ENCODE measurements around the gene CECR2. TPM values are rescaled to one million over a fixed set of nuclear protein-coding genes. Genes with fewer than 3 reads are reported as not detected.

Gene CECR2
- total RNA-seq, 1 donor from 2014 or later = 6.2 TPM

- no peak for DNase-seq (ENCODE audit: low read depth)
- Histone ChIP-seq H3K4me3 (ENCODE audit: low read depth, low read length) (no peak overlapping the region), H3K27me3 (ENCODE audit: control insufficient read depth, insufficient read depth, low read length) (peaks cover 3% of the 10 kb centered on the region), H3K36me3 (ENCODE audit: control insufficient read depth, insufficient read depth, low read length) (no peaks in the 10 kb centered on the region)
- TF ChIP-seq CTCF (IDR thresholded peaks at IDR 0.05; ENCODE audit: insufficient read depth, low read length, poor library complexity, severe bottlenecking) = no peak
Observed at GRCh38 chr22:17334059-17334458, 35.2 kb upstream of the CECR2 start.

GRCh38 chr22:17334983-17335382 is 34.3 kb upstream of the CECR2 start:
- peaks cover 3% of the 10 kb centered on the region for H3K27me3 ChIP-seq (ENCODE audit: control insufficient read depth, insufficient read depth, low read length)
- H3K36me3 ChIP-seq (ENCODE audit: control insufficient read depth, insufficient read depth, low read length) = no peaks in the 10 kb centered on the region
- DNase-seq (ENCODE audit: low read depth) = no peak
- TF ChIP-seq CTCF (IDR thresholded peaks at IDR 0.05; ENCODE audit: insufficient read depth, low read length, poor library complexity, severe bottlenecking) = no peak
- no peak overlapping the region for H3K4me3 ChIP-seq (ENCODE audit: low read depth, low read length)

GRCh38 chr22:17336061-17336460 is 33.2 kb upstream of the CECR2 start:
- no peak for DNase-seq (ENCODE audit: low read depth)
- Histone ChIP-seq H3K4me3 (ENCODE audit: low read depth, low read length) (no peak overlapping the region), H3K27me3 (ENCODE audit: control insufficient read depth, insufficient read depth, low read length) (peaks cover 3% of the 10 kb centered on the region), H3K36me3 (ENCODE audit: control insufficient read depth, insufficient read depth, low read length) (no peaks in the 10 kb centered on the region)
- no peak for TF ChIP-seq CTCF (IDR thresholded peaks at IDR 0.05; ENCODE audit: insufficient read depth, low read length, poor library complexity, severe bottlenecking)

- no peak for DNase-seq (ENCODE audit: low read depth)
- no peak for TF ChIP-seq CTCF (IDR thresholded peaks at IDR 0.05; ENCODE audit: insufficient read depth, low read length, poor library complexity, severe bottlenecking)
- H3K36me3 ChIP-seq (ENCODE audit: control insufficient read depth, insufficient read depth, low read length) = no peaks in the 10 kb centered on the region
- H3K27me3 ChIP-seq (ENCODE audit: control insufficient read depth, insufficient read depth, low read length) = peaks cover 3% of the 10 kb centered on the region
- no peak overlapping the region for H3K4me3 ChIP-seq (ENCODE audit: low read depth, low read length)
Observed at GRCh38 chr22:17337639-17338038, 31.6 kb upstream of the CECR2 start.

GRCh38 chr22:17339095-17339693 is 30.1 kb upstream of the CECR2 start:
- Histone ChIP-seq H3K27me3 (ENCODE audit: control insufficient read depth, insufficient read depth, low read length) (peaks cover 3% of the 10 kb centered on the region), H3K4me3 (ENCODE audit: low read depth, low read length) (no peak overlapping the region), H3K36me3 (ENCODE audit: control insufficient read depth, insufficient read depth, low read length) (no peaks in the 10 kb centered on the region)
- TF ChIP-seq CTCF (IDR thresholded peaks at IDR 0.05; ENCODE audit: insufficient read depth, low read length, poor library complexity, severe bottlenecking) = no peak
- DNase-seq (ENCODE audit: low read depth) = no peak

GRCh38 chr22:17342361-17342760 is 26.9 kb upstream of the CECR2 start:
- no peak for DNase-seq (ENCODE audit: low read depth)
- TF ChIP-seq CTCF (IDR thresholded peaks at IDR 0.05; ENCODE audit: insufficient read depth, low read length, poor library complexity, severe bottlenecking) = no peak
- H3K4me3 ChIP-seq (ENCODE audit: low read depth, low read length) = no peak overlapping the region
- no peaks in the 10 kb centered on the region for H3K36me3 ChIP-seq (ENCODE audit: control insufficient read depth, insufficient read depth, low read length)
- H3K27me3 ChIP-seq (ENCODE audit: control insufficient read depth, insufficient read depth, low read length) = peaks cover 3% of the 10 kb centered on the region

Measured in kidney epithelial cell (primary cell).